ENCODE measurements around the gene SPDL1. TPM values are rescaled to one million over a fixed set of nuclear protein-coding genes. Genes with fewer than 3 reads are reported as not detected.

Gene SPDL1, protein sequence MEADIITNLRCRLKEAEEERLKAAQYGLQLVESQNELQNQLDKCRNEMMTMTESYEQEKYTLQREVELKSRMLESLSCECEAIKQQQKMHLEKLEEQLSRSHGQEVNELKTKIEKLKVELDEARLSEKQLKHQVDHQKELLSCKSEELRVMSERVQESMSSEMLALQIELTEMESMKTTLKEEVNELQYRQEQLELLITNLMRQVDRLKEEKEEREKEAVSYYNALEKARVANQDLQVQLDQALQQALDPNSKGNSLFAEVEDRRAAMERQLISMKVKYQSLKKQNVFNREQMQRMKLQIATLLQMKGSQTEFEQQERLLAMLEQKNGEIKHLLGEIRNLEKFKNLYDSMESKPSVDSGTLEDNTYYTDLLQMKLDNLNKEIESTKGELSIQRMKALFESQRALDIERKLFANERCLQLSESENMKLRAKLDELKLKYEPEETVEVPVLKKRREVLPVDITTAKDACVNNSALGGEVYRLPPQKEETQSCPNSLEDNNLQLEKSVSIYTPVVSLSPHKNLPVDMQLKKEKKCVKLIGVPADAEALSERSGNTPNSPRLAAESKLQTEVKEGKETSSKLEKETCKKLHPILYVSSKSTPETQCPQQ
- total RNA-seq, result 10 to 100 TPM in 2 of 4 donors, 1 to 10 TPM in 2; 5.8 to 19.2 (median 9.9) TPM

DNA sequence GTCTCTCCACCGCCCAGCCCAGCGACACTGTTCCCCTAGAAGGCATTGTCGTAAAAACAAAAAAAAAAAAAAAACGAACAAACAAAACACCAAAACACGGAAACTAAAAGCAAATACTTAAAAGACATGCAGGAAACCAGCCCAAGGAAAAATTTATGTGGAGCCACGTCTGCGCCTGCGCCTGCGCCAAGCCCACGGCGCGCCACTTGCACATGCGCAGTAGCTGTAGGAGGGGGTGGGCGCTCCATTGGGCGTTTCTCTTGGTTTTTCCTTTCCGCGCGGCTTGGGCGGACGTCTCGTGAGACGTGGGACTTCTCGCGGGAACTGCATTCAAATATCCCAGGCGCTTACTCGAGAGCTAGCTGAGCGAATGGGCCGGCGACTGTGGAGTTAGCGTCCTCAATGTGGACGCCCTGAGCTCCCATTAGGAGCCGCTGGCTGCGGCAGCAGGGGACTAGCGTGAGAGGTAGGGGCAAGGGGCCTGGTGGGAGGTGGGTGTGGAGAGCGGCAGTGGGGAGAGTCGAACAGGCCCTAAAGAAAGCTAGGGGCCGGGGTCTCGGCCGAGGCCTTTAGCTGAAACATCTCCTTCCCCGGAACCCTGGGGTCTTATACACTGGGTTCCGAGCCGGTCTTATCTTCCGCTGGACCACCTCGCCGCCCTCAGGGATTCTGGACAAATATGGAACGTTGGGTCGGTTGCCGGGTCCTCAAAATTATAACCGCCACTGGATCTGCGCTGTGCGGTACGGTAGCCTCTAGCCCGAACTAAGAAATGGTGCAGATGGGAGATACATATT, at the start of gene SPDL1:
SPDL1 (plus strand) TSS at position 350 of the 797 bp plus-strand sequence. CDS start 4,644 bp downstream, outside the sequence.
- TF ChIP-seq CTCF (IDR thresholded peaks at IDR 0.05; ENCODE audit: low read depth), result no peak

DNA sequence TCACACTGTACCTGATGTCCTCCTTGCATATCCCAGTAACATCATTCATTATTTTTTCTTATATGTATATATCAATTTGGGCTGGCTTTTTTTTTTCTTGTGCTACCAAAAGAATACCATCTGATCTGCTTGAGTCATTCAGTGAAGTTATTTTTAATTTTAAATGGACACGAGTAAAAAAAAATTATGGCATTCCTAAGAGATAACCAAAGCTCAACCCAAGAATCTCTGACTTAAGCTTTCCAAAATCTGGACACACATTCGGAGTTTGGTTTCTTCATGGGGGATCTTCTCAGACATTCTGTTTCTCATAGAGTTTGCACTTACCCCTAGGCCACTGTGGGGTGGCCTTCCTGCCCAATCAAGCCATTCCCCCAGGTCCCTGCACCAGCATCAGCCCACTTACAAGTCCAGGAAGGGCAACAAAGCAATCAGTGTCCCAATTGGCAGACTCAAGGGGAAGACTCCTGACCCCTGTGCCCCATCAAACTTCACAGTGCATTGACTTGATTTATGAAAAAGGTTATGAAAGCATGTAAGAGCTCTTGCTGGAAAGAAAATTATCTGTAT, 49.2 kb upstream of the SPDL1 start:
- TF ChIP-seq CTCF (IDR thresholded peaks at IDR 0.05; ENCODE audit: low read depth), result no peak

GRCh38 chr5:169534939-169535338, 48.6 kb upstream of the SPDL1 start:
- no peak for TF ChIP-seq CTCF (IDR thresholded peaks at IDR 0.05; ENCODE audit: low read depth)

- TF ChIP-seq CTCF (IDR thresholded peaks at IDR 0.05; ENCODE audit: low read depth), result no peak
Measured at GRCh38 chr5:169538944-169539343, 44.6 kb upstream of the SPDL1 start.

DNA sequence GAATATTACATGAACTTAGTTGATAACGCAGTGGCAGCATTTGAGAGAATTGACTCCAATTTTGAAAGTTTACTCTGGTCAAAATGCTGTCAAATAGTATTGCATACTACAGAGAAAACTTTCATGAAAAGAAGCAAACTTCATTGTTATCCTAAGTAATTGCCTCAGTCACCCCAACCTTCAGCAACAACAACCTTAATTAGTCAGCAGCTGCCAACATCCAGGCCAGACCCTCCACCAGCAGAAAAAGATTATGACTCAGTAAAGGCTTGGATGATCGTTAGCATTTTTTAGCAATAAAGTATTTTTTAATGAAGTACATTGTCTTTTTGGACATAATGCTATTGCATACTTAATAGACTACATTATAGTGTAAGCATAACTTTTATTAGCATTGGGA, 40.8 kb upstream of the SPDL1 start:
- no peak for TF ChIP-seq CTCF (IDR thresholded peaks at IDR 0.05; ENCODE audit: low read depth)

DNA sequence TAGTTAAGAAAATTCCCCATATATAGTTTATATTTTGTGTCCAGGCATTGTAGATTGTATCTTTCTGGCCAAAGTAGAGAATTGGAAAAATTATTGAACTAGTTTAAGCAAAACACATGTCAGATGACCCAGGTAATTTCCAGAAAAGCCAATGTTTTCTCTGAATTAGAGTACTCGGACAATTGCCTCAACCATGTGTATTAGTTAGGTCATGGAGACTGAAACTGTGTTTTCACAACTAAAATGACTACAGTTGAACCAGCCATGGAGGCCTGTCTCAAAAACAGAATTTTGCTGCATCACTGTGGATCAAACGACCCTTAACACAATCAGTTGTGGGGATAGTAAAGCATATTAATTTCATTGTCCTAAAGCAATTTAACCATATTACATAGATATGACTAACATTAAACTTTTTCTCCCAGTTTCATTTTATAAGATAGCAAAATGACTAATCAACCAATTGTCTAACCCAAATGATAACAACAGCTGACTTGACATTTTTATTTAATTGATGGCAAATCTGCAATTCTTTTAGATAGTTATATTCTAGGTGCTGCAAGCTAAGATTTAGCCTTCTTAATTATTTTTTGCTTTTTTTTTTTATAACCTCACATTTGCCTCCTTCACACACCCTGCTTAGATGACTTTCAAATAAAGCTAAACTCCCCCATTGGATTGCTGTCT, 39.2 kb upstream of the SPDL1 start:
- TF ChIP-seq CTCF (IDR thresholded peaks at IDR 0.05; ENCODE audit: low read depth), result no peak
